Measurements from ENCODE around the gene GTF3C1.

Gene GTF3C1

DNA sequence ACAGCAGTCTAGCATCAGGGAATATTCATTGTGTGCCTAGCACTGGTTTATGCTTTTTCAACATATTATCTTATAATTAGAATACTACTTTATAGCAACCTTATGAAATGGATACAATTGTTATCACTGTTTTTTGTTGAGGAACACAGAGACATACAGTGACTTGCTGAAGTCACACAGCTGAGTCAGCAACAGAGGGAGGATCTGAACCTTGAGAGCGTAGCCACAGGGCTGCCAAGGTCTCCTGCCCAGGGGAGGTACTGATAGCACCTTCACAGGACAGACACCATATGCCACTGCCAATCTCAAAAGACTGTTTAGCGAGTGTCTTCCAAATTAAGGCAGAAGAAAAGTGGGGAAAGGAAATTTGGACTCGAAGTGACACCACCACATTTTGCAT is 63.0 kb downstream of the GTF3C1 start:
- no peaks in the 10 kb centered on the region for H3K9me3 ChIP-seq (ENCODE audit: control insufficient read depth, low read length)
- 85 to 100% methylated on average over 2 to 3 of the region's 3 CpGs for WGBS, 2 experiments (ENCODE audit: insufficient coverage in 2 of 2)
- peaks cover 2% of the 10 kb centered on the region for H3K4me1 ChIP-seq (ENCODE audit: control insufficient read depth, insufficient read depth, low read length, poor library complexity, severe bottlenecking)
- no peak overlapping the region for H3K4me3 ChIP-seq (ENCODE audit: extremely low read depth, insufficient read depth, low read length, poor library complexity, severe bottlenecking)
- peaks cover 100% of the 10 kb centered on the region for H3K36me3 ChIP-seq (ENCODE audit: control insufficient read depth, insufficient read depth, low read length)
- H3K27ac ChIP-seq (ENCODE audit: low read depth, low read length, severe bottlenecking), result no peak overlapping the region

- WGBS, 2 experiments (ENCODE audit: insufficient coverage in 2 of 2), result 92 to 95% methylated on average over 4 to 8 of the region's 8 CpGs
- Histone ChIP-seq H3K36me3 (ENCODE audit: control insufficient read depth, insufficient read depth, low read length) (peaks cover 100% of the 10 kb centered on the region), H3K9me3 (ENCODE audit: control insufficient read depth, low read length) (no peaks in the 10 kb centered on the region), H3K4me3 (ENCODE audit: extremely low read depth, insufficient read depth, low read length, poor library complexity, severe bottlenecking) (no peak overlapping the region), H3K27ac (ENCODE audit: low read depth, low read length, severe bottlenecking) (no peak overlapping the region), H3K4me1 (ENCODE audit: control insufficient read depth, insufficient read depth, low read length, poor library complexity, severe bottlenecking) (no peaks in the 10 kb centered on the region)
Observed at GRCh38 chr16:27486344-27486743, 63.4 kb downstream of the GTF3C1 start.

GRCh38 chr16:27485811-27486210 is 63.9 kb downstream of the GTF3C1 start:
- Histone ChIP-seq H3K4me3 (ENCODE audit: extremely low read depth, insufficient read depth, low read length, poor library complexity, severe bottlenecking) (no peak overlapping the region), H3K4me1 (ENCODE audit: control insufficient read depth, insufficient read depth, low read length, poor library complexity, severe bottlenecking) (no peaks in the 10 kb centered on the region), H3K36me3 (ENCODE audit: control insufficient read depth, insufficient read depth, low read length) (peaks cover 100% of the 10 kb centered on the region), H3K9me3 (ENCODE audit: control insufficient read depth, low read length) (no peaks in the 10 kb centered on the region), H3K27ac (ENCODE audit: low read depth, low read length, severe bottlenecking) (no peak overlapping the region)
- 90 to 92% methylated on average over 8 to 11 of the region's 11 CpGs for WGBS, 2 experiments (ENCODE audit: insufficient coverage in 2 of 2)

GRCh38 chr16:27485126-27485525 is 64.6 kb downstream of the GTF3C1 start:
- H3K36me3 ChIP-seq (ENCODE audit: control insufficient read depth, insufficient read depth, low read length), result peaks cover 100% of the 10 kb centered on the region
- H3K9me3 ChIP-seq (ENCODE audit: control insufficient read depth, low read length), result no peaks in the 10 kb centered on the region
- WGBS, 2 experiments (ENCODE audit: insufficient coverage in 2 of 2), result 94 to 97% methylated on average over 9 of the region's 9 CpGs

DNA sequence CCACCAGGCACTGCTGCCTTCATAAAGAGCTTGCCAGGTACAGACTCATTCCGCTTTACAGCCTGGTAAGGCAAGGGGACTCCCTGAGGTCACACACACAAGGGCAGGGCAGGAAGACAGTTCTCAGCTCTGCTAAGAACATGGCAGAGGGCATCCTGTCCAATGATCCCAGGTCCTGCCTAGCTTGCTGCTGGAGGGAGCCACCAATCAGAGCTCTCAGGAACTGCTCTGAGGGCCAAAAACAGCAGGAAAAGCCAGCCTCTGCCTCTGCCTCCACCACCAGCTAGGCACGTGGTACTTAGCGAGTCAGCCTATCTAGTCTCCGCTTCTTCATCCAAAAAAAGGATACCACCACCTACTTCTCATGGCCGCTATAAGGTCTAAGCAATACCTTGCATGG is 66.1 kb downstream of the GTF3C1 start:
- Histone ChIP-seq H3K4me3 (ENCODE audit: extremely low read depth, insufficient read depth, low read length, poor library complexity, severe bottlenecking) (no peak overlapping the region), H3K9me3 (ENCODE audit: control insufficient read depth, low read length) (no peaks in the 10 kb centered on the region), H3K27ac (ENCODE audit: low read depth, low read length, severe bottlenecking) (no peak overlapping the region), H3K4me1 (ENCODE audit: control insufficient read depth, insufficient read depth, low read length, poor library complexity, severe bottlenecking) (no peaks in the 10 kb centered on the region), H3K36me3 (ENCODE audit: control insufficient read depth, insufficient read depth, low read length) (peaks cover 97% of the 10 kb centered on the region)
- 93 to 99% methylated on average over 1 to 5 of the region's 5 CpGs for WGBS, 2 experiments (ENCODE audit: insufficient coverage in 2 of 2)

More at GRCh38 chr16:27485126-27485525, 64.6 kb downstream of the GTF3C1 start:
- H3K27ac ChIP-seq (ENCODE audit: low read depth, low read length, severe bottlenecking), result no peak overlapping the region
- H3K4me1 ChIP-seq (ENCODE audit: control insufficient read depth, insufficient read depth, low read length, poor library complexity, severe bottlenecking), result no peaks in the 10 kb centered on the region
- no peak overlapping the region for H3K4me3 ChIP-seq (ENCODE audit: extremely low read depth, insufficient read depth, low read length, poor library complexity, severe bottlenecking)

DNA sequence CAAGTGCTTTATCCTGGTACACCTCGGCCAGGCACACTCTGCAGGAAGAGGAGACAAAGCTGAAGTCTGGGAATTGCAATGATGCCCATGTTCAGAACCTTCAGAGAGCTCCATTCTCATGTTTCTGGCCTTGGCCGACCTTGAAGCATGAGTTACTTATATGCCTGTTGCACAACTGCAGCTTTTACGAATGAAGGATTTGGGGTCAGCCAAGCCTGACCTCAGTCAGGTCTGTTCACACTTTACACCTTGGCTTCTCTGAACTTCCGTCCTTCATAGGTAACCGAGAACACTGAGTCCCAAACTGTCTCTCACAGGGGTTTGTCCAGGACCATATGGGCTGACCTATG is 66.7 kb downstream of the GTF3C1 start:
- 96% methylated on average over 5 of the region's 5 CpGs for WGBS, 2 experiments (ENCODE audit: insufficient coverage in 2 of 2)
- peaks cover 97% of the 10 kb centered on the region for H3K36me3 ChIP-seq (ENCODE audit: control insufficient read depth, insufficient read depth, low read length)
- H3K4me1 ChIP-seq (ENCODE audit: control insufficient read depth, insufficient read depth, low read length, poor library complexity, severe bottlenecking), result no peaks in the 10 kb centered on the region

GRCh38 chr16:27482397-27483087 is 67.2 kb downstream of the GTF3C1 start:
- Histone ChIP-seq H3K9me3 (ENCODE audit: control insufficient read depth, low read length) (no peaks in the 10 kb centered on the region), H3K4me3 (ENCODE audit: extremely low read depth, insufficient read depth, low read length, poor library complexity, severe bottlenecking) (no peak overlapping the region), H3K27ac (ENCODE audit: low read depth, low read length, severe bottlenecking) (no peak overlapping the region), H3K36me3 (ENCODE audit: control insufficient read depth, insufficient read depth, low read length) (peaks cover 97% of the 10 kb centered on the region), H3K4me1 (ENCODE audit: control insufficient read depth, insufficient read depth, low read length, poor library complexity, severe bottlenecking) (no peaks in the 10 kb centered on the region)
- 96 to 97% methylated on average over 6 to 9 of the region's 10 CpGs for WGBS, 2 experiments (ENCODE audit: insufficient coverage in 2 of 2)

More for the DNA sequence above, 66.7 kb downstream of the GTF3C1 start:
- H3K4me3 ChIP-seq (ENCODE audit: extremely low read depth, insufficient read depth, low read length, poor library complexity, severe bottlenecking), result no peak overlapping the region
- H3K9me3 ChIP-seq (ENCODE audit: control insufficient read depth, low read length), result no peaks in the 10 kb centered on the region
- no peak overlapping the region for H3K27ac ChIP-seq (ENCODE audit: low read depth, low read length, severe bottlenecking)

DNA sequence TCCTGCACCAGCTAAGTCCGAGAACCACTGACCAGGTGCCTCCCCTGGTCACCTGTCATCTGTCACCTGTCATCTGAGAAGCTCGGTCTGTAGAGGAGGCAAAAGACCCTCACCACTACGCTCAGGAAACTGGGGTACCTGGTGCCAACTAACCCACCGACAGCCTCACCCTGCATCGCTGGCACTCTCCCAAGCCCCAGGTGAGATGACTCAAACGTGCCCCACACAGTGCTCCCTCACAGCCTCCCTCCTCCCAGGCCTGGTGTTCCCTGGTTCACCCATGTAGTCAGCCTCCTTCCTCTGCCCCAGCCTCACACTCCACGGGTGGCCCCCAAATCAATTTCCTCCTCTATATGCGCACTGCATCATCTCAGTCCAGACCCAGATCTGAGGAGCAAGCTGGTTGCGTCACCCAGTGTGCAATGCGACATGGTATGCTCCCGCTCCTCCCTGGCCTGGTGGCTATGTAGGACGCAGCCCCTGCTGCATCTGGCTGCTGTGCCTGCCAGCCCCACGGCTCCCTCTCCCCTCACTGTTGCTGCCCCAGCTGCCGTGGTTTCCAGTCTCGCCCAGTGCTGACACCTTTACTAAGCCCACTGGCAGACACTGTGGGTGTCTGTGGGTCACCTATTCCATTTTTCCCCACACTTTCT is 68.3 kb downstream of the GTF3C1 start:
- Histone ChIP-seq H3K9me3 (ENCODE audit: control insufficient read depth, low read length) (no peaks in the 10 kb centered on the region), H3K36me3 (ENCODE audit: control insufficient read depth, insufficient read depth, low read length) (peaks cover 96% of the 10 kb centered on the region), H3K4me3 (ENCODE audit: extremely low read depth, insufficient read depth, low read length, poor library complexity, severe bottlenecking) (no peak overlapping the region), H3K4me1 (ENCODE audit: control insufficient read depth, insufficient read depth, low read length, poor library complexity, severe bottlenecking) (peaks cover 6% of the 10 kb centered on the region), H3K27ac (ENCODE audit: low read depth, low read length, severe bottlenecking) (no peak overlapping the region)
- WGBS, 2 experiments (ENCODE audit: insufficient coverage in 2 of 2), result 98% methylated on average over 11 to 12 of the region's 15 CpGs

GRCh38 chr16:27480761-27481160 is 69.0 kb downstream of the GTF3C1 start:
- H3K9me3 ChIP-seq (ENCODE audit: control insufficient read depth, low read length), result no peaks in the 10 kb centered on the region
- peaks cover 13% of the 10 kb centered on the region for H3K4me1 ChIP-seq (ENCODE audit: control insufficient read depth, insufficient read depth, low read length, poor library complexity, severe bottlenecking)
- H3K4me3 ChIP-seq (ENCODE audit: extremely low read depth, insufficient read depth, low read length, poor library complexity, severe bottlenecking), result no peak overlapping the region
- no peak overlapping the region for H3K27ac ChIP-seq (ENCODE audit: low read depth, low read length, severe bottlenecking)
- peaks cover 94% of the 10 kb centered on the region for H3K36me3 ChIP-seq (ENCODE audit: control insufficient read depth, insufficient read depth, low read length)
- 98 to 100% methylated on average over 3 to 7 of the region's 7 CpGs for WGBS, 2 experiments (ENCODE audit: insufficient coverage in 2 of 2)

GRCh38 chr16:27476240-27476639 is 73.5 kb downstream of the GTF3C1 start:
- Histone ChIP-seq H3K36me3 (ENCODE audit: control insufficient read depth, insufficient read depth, low read length) (peaks cover 93% of the 10 kb centered on the region), H3K4me1 (ENCODE audit: control insufficient read depth, insufficient read depth, low read length, poor library complexity, severe bottlenecking) (peaks cover 38% of the 10 kb centered on the region), H3K4me3 (ENCODE audit: extremely low read depth, insufficient read depth, low read length, poor library complexity, severe bottlenecking) (no peak overlapping the region), H3K27ac (ENCODE audit: low read depth, low read length, severe bottlenecking) (peak overlapping the region; percentile 87), H3K9me3 (ENCODE audit: control insufficient read depth, low read length) (no peaks in the 10 kb centered on the region)
- 94% methylated on average over 8 of the region's 9 CpGs for WGBS, 2 experiments (ENCODE audit: insufficient coverage in 2 of 2)

GRCh38 chr16:27475561-27475960 is 74.2 kb downstream of the GTF3C1 start:
- H3K36me3 ChIP-seq (ENCODE audit: control insufficient read depth, insufficient read depth, low read length), result peaks cover 92% of the 10 kb centered on the region
- peaks cover 44% of the 10 kb centered on the region for H3K4me1 ChIP-seq (ENCODE audit: control insufficient read depth, insufficient read depth, low read length, poor library complexity, severe bottlenecking)
- no peak overlapping the region for H3K4me3 ChIP-seq (ENCODE audit: extremely low read depth, insufficient read depth, low read length, poor library complexity, severe bottlenecking)
- H3K9me3 ChIP-seq (ENCODE audit: control insufficient read depth, low read length), result no peaks in the 10 kb centered on the region
- peak overlapping the region; percentile 87 for H3K27ac ChIP-seq (ENCODE audit: low read depth, low read length, severe bottlenecking)
- 50 to 93% methylated on average over 2 to 8 of the region's 9 CpGs for WGBS, 2 experiments (ENCODE audit: insufficient coverage in 2 of 2)

Data from mesodermal cell (in vitro differentiated cells).